ENCODE measurements around the gene KRTAP5-4. TPM values are rescaled to one million over a fixed set of nuclear protein-coding genes. Genes with fewer than 3 reads are reported as not detected.
"Not testable (repeated sequence)": the region's sequence is repeated elsewhere in the genome, so short reads cannot be mapped to it uniquely, and the experiment has no call there.

Gene KRTAP5-4
- polyA plus RNA-seq, 3 donors from 2014 or later = not detected

GRCh38 chr11:1619449-1619848, 2.5 kb downstream of the KRTAP5-4 start:
- peak in 1 of 3 donors; percentile 11 for DNase-seq
- peak overlapping the region in 1 of 5 donors; percentile 41 for H3K4me3 Mint-ChIP-seq
- no peak overlapping the region for H3K27ac Mint-ChIP-seq
- H3K9me3 Mint-ChIP-seq = no peaks in the 10 kb centered on the region
- H3K4me1 Mint-ChIP-seq = peaks cover 1 to 5% of the 10 kb centered on the region in 2 donors
- H3K36me3 Mint-ChIP-seq = no peaks in the 10 kb centered on the region
- H3K27me3 Mint-ChIP-seq (ENCODE audit: low read depth in 3 of 3) = peaks cover 4 to 13% (median 6%) of the 10 kb centered on the region in 3 donors

DNA sequence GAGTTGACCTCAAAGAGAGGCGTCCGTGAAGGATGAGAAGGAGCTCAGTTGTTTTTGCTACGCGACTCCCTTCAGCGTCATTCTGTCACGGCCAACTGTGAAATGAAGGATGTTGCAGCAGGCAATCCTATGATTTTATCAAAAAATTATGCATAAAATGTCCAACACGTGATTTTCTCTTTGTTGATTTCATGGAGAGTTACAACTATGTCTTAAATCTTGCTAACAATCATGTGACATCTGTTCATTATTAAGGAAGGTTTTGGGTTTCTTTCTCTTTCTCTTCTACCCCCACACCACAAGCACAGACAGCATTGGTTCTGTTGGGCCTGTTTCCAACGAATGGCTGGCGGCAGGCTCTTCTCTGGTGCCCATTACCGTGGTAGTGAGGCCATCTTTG, 3.7 kb downstream of the KRTAP5-4 start:
- Mint-ChIP-seq H3K4me1 (peaks cover 1 to 5% of the 10 kb centered on the region in 2 donors), H3K27ac (no peak overlapping the region), H3K27me3 (ENCODE audit: low read depth in 3 of 3) (peaks cover 4 to 15% (median 4%) of the 10 kb centered on the region in 3 donors), H3K36me3 (no peaks in the 10 kb centered on the region), H3K4me3 (no peak overlapping the region), H3K9me3 (no peaks in the 10 kb centered on the region)
- no peak for DNase-seq

DNA sequence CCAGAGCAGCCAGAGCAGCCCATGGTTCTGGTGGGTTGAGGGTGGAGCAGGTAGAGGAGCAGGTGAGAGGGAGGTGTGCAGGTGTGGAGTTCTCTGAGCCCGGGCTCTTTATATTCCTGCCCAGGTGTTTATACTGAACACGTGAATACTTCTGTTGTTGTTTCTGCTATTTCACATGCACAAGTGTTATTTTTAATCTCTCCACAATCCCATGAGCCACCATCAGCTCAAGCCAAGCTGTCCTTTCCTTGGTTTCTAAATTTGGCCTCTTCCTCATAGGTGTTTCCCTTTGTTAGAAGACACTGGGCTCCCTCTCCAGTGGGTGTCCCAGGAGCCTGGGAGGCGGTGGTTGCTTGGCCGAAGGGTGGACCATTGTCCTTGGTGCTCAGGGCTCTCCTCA, 13.6 kb downstream of the KRTAP5-4 start, which contains the start of gene KRTAP5-3:
Gene KRTAP5-3 (minus strand): TSS at position 101 of the 400 bp plus-strand sequence. CDS start 78 bp downstream, at position 23.
- Mint-ChIP-seq H3K27ac (no peak within 1 kb of the TSS), H3K27me3 (ENCODE audit: low read depth in 3 of 3) (peaks cover 2 to 15% (median 4%) of the 10 kb centered on the region in 3 donors), H3K4me3 (no peak within 1 kb of the TSS), H3K4me1 (no peaks in the 10 kb centered on the region), H3K9me3 (peaks cover 0 to 2% (median 0%) of the 10 kb centered on the region in 6 donors), H3K36me3 (no peaks in the 10 kb centered on the region)
- DNase-seq = no peak

GRCh38 chr11:1607901-1608300, 14.0 kb downstream of the KRTAP5-4 start:
- H3K4me3 Mint-ChIP-seq, H3K36me3 Mint-ChIP-seq: not testable (repeated sequence)
- peaks cover 0 to 18% (median 2%) of the 10 kb centered on the region in 3 donors for H3K27me3 Mint-ChIP-seq (ENCODE audit: low read depth in 3 of 3)

DNA sequence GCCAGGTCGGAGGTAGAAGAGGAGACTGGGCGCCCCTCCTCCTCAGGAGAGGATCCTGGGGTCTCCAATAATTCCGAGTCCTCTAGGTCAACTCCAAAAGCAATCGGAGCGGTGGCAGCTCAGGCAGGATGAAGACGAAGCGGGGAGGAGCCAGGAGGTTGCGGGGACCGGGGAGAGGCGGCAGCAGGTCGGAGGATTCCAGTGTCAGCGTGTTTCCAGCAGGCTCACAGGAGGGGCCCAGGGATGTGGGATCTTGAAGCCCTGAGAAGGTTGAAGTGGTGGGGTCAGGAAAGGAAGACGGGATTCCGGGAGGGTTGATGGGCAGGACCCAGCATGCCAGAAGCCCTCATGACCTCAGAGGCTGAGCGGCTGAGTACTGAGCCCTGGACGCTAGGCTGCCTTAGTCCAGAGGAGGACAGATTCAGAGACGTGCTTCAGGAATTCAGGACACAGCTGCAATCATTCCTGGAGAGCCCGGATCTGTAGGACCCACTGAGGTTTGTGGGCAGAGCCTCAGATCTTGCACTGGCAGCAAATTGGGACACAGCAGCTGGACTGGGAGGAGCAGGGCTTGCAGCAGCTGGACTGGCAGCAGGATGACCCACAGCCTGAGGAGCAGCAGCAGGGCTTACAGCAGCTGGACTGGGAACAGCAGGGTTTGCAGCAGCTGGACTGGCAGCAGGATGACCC, 14.6 kb downstream of the KRTAP5-4 start:
- H3K4me1 Mint-ChIP-seq, DNase-seq, H3K4me3 Mint-ChIP-seq, H3K27ac Mint-ChIP-seq, H3K9me3 Mint-ChIP-seq, H3K36me3 Mint-ChIP-seq: not testable (repeated sequence)
- H3K27me3 Mint-ChIP-seq (ENCODE audit: low read depth in 3 of 3) = peaks cover 0 to 21% (median 2%) of the 10 kb centered on the region in 3 donors

More at GRCh38 chr11:1607901-1608300, 14.0 kb downstream of the KRTAP5-4 start:
- not testable (repeated sequence) for H3K27ac Mint-ChIP-seq, DNase-seq, H3K9me3 Mint-ChIP-seq, H3K4me1 Mint-ChIP-seq

DNA sequence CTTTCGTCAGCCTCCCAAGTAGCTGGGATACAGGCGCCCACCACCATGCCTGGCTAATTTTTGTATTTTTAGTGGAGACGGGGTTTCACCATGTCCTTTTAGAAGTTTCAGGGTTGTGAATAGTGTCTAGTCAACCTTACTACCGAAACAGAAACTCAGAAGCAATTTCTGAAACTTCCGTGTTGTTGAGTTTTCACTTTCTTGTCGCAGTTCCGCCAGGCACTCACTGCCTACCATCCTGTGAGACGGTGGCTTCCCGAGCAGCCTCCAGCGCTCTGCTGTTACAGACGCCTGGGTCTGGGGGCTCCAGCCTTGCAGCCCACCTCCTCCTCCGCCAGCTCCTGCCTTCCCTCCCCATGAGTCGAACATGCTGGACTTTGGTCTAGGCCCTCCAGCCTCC, 16.0 kb downstream of the KRTAP5-4 start:
- DNase-seq, H3K9me3 Mint-ChIP-seq, H3K36me3 Mint-ChIP-seq, H3K4me1 Mint-ChIP-seq: not testable (repeated sequence)
- peak overlapping the region in 1 of 6 donors; percentile 37 for H3K27ac Mint-ChIP-seq
- peak overlapping the region in 2 of 5 donors; percentile 13 to 44 for H3K4me3 Mint-ChIP-seq
- peaks cover 0 to 24% (median 3%) of the 10 kb centered on the region in 3 donors for H3K27me3 Mint-ChIP-seq (ENCODE audit: low read depth in 3 of 3)

- H3K4me3 Mint-ChIP-seq = no peak overlapping the region
- no peak overlapping the region for H3K27ac Mint-ChIP-seq
- no peaks in the 10 kb centered on the region for H3K4me1 Mint-ChIP-seq
- H3K36me3 Mint-ChIP-seq = no peaks in the 10 kb centered on the region
- no peaks in the 10 kb centered on the region for H3K9me3 Mint-ChIP-seq
- DNase-seq = no peak
- H3K27me3 Mint-ChIP-seq (ENCODE audit: low read depth in 3 of 3) = peaks cover 1 to 24% (median 5%) of the 10 kb centered on the region in 3 donors
These were observed 17.2 kb downstream of the KRTAP5-4 start for GRCh38 chr11:1604711-1605110.

DNA sequence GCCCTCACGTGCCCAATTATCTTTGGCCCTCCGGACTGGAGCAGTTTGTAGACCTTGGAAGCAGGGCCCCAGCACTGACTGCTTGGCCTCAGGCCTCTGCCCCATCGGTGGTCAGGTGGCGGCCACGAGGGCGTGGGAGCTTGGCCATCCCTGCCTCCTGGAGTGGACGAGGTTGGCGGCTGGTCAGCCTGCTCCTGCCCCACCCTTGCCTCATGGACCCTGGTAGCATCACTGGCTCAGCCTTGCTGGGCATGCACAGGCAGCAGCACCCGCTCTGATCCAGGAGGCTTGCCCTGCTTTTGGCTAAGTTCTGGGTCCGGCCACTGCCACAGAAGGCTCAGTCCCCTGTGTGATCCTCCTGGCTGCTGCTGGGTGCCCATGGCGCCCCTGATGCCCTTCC, 17.8 kb downstream of the KRTAP5-4 start:
- peaks cover 1 to 24% (median 6%) of the 10 kb centered on the region in 3 donors for H3K27me3 Mint-ChIP-seq (ENCODE audit: low read depth in 3 of 3)
- H3K36me3 Mint-ChIP-seq = no peaks in the 10 kb centered on the region
- no peak for DNase-seq
- H3K4me1 Mint-ChIP-seq = no peaks in the 10 kb centered on the region
- no peak overlapping the region for H3K4me3 Mint-ChIP-seq
- H3K9me3 Mint-ChIP-seq = no peaks in the 10 kb centered on the region
- no peak overlapping the region for H3K27ac Mint-ChIP-seq

DNA sequence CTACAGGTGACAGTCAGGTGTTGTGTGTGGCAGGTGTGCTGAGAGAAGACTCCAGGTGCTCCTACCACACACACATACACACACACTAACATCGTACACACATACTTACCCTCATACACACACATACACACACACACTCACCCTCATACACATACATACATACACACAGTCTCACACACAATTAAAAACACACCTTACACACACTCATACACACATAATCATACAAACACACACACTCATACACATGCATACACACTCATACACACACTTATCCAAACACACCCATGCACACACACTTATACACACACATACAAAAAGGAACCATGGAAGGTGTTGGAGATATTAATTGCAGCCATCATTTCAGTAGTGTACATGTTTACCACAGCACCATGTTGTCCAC, 18.3 kb downstream of the KRTAP5-4 start:
- Mint-ChIP-seq H3K4me1 (no peaks in the 10 kb centered on the region), H3K27me3 (ENCODE audit: low read depth in 3 of 3) (peaks cover 1 to 24% (median 6%) of the 10 kb centered on the region in 3 donors), H3K4me3 (no peak overlapping the region), H3K27ac (no peak overlapping the region), H3K9me3 (no peaks in the 10 kb centered on the region), H3K36me3 (no peaks in the 10 kb centered on the region)
- DNase-seq = no peak

DNA sequence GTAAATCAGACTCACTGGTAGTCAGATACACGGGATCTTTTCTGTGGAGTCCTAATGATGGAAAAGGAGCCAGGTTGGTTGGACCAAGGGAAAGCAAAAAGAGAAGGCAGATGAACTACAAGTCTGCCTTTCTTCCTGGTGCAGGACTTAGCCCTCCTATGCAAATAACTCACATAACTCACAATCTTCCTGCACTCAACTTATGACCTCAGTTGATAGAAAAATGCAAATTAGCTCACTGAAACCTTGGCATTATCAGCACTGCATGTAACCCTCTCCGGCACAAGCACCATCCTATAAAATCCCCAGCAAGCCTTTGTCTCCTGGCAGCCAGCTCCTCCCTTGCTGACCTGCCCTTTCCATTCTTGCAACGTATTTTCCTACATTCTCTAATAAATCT, 20.3 kb downstream of the KRTAP5-4 start:
- H3K27ac Mint-ChIP-seq, H3K4me3 Mint-ChIP-seq, H3K4me1 Mint-ChIP-seq, DNase-seq, H3K9me3 Mint-ChIP-seq, H3K36me3 Mint-ChIP-seq: not testable (repeated sequence)
- H3K27me3 Mint-ChIP-seq (ENCODE audit: low read depth in 3 of 3) = peaks cover 1 to 21% (median 9%) of the 10 kb centered on the region in 3 donors

DNA sequence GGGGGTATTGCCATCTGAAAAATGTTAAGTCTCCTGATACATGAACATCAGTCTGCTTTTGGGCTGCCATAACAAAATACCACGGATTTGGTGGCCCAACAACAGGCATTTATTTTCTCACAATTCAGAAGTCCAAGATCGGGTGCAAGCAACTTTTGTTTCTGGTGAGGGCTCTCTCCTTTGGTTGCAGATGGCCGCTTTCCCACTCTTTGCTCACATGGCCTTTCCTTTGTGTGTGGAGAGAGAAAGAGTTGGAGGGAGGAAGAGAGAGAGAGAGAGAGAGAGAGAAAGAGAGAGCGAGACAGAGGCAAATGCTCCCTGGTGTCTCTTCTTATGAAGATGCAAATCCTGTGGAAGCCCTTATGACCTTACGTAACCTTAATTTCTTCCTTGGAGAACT, 21.3 kb downstream of the KRTAP5-4 start:
- Mint-ChIP-seq H3K4me3 (no peak overlapping the region), H3K27ac (no peak overlapping the region), H3K36me3 (no peaks in the 10 kb centered on the region), H3K4me1 (no peaks in the 10 kb centered on the region), H3K9me3 (no peaks in the 10 kb centered on the region), H3K27me3 (ENCODE audit: low read depth in 3 of 3) (peaks cover 1 to 19% (median 8%) of the 10 kb centered on the region in 3 donors)
- no peak for DNase-seq

DNA sequence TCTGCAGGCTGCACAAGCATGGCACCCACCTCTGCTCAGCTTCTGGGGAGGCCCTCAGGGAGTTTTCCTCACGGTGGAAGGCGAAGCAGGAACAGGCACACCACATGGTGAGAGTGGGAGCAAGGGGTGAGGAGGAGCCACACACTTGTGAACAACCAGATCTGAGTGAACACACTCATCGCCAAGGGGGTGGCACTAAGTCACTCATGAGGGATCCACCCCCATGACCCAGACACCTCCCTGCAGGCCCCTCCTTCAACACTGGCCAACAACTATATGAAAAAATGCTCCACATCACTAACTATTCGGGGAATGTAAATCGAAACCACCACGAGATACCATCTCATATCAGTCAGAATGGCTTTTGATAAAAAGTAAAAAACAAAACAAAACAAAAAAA, 23.1 kb downstream of the KRTAP5-4 start:
- no peaks in the 10 kb centered on the region for H3K36me3 Mint-ChIP-seq
- no peak overlapping the region for H3K4me3 Mint-ChIP-seq
- H3K9me3 Mint-ChIP-seq = no peaks in the 10 kb centered on the region
- H3K4me1 Mint-ChIP-seq = no peaks in the 10 kb centered on the region
- H3K27ac Mint-ChIP-seq = no peak overlapping the region
- peaks cover 1 to 23% (median 13%) of the 10 kb centered on the region in 3 donors for H3K27me3 Mint-ChIP-seq (ENCODE audit: low read depth in 3 of 3)
- DNase-seq = no peak

DNA sequence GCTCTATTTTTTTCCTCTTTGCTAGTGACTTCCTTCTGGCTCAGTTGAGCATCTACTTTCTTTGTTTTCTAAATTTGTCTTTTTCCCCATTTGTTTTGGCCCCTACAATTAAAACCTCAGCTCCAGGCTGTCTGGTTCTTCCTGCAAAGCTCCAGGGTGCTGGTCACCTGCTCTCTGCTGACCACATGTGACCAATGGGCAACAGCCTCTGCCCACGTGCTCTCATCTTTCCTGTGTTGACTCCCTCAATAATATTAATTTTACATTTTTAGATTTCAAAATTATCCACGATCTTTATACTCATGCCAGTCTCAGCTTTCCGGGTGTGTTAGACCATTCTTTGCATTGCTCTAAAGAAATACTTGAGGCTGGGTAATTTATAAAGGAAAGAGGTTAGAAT, 23.5 kb downstream of the KRTAP5-4 start:
- not testable (repeated sequence) for H3K36me3 Mint-ChIP-seq, DNase-seq, H3K4me3 Mint-ChIP-seq, H3K4me1 Mint-ChIP-seq, H3K27ac Mint-ChIP-seq, H3K9me3 Mint-ChIP-seq
- peaks cover 1 to 23% (median 13%) of the 10 kb centered on the region in 3 donors for H3K27me3 Mint-ChIP-seq (ENCODE audit: low read depth in 3 of 3)

DNA sequence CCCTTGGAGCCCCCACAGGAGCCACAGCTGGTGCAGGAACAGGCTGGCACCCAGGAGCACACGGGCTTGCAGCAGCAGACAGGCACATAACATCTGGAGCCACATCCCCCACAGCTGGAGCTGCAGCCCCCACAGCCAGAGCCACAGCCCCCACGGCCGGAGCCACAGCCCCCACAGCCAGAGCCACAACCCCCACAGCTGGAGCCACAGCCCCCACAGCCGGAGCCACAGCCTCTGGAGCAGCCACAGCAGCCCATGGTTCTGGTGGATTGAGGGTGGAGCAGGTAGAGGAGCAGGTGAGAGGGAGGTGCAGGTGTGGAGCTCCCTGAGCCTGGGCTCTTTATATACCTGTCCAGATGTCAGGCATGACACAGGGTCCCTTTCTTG, 24.0 kb downstream of the KRTAP5-4 start, which contains the start of gene KRTAP5-2:
Gene KRTAP5-2 (minus strand): TSS at position 301 of the 387 bp plus-strand sequence. CDS start 44 bp downstream, at position 257.
- Mint-ChIP-seq H3K27me3 (ENCODE audit: low read depth in 3 of 3) (peaks cover 1 to 20% (median 13%) of the 10 kb centered on the region in 3 donors), H3K4me1 (no peaks in the 10 kb centered on the region), H3K4me3 (no peak within 1 kb of the TSS), H3K9me3 (no peaks in the 10 kb centered on the region), H3K36me3 (no peaks in the 10 kb centered on the region), H3K27ac (no peak within 1 kb of the TSS)
- DNase-seq = no peak

Measured in immature natural killer cell (primary cell).